HepG2 (cell line): ENCODE results near the gene ANKRD61. TPM values are rescaled to one million over a fixed set of nuclear protein-coding genes. Genes with fewer than 3 reads are reported as not detected.

ENCODE experiments used
- ATF1 ChIP-seq: IDR thresholded peaks from 2 replicates; pipeline ENCODE4 v1.6.1; 2016; ENCODE audit warnings: mild to moderate bottlenecking, control low read depth
- ATF7-NPFF ChIP-seq: sonication (generic); formaldehyde crosslinking; IDR thresholded peaks from 2 replicates; pipeline ENCODE4 v1.8.1; 2023; ENCODE audit warnings: mild to moderate bottlenecking, low read depth, missing genetic modification reagents, moderate library complexity
- CENPX ChIP-seq: sonication (generic); formaldehyde crosslinking; IDR thresholded peaks from 2 replicates; pipeline ENCODE4 v1.9.0; 2021; ENCODE audit warnings: mild to moderate bottlenecking, missing genetic modification reagents, moderate library complexity
- GTF2F1 ChIP-seq: fragments of 150-350 bp; IDR thresholded peaks from 2 replicates; pipeline ENCODE4 v1.6.1; 2014; ENCODE audit warnings: low read length
- HMG20B ChIP-seq: conservative IDR thresholded peaks from 2 replicates; pipeline ENCODE4 v1.6.1; 2016; ENCODE audit warnings: missing genetic modification reagents, missing compliant biosample characterization
- HOXA7 ChIP-seq: sonication (generic); formaldehyde crosslinking; IDR thresholded peaks from 2 replicates; pipeline ENCODE4 v1.8.1; 2022; ENCODE audit warnings: mild to moderate bottlenecking, missing genetic modification reagents, moderate library complexity
- KLF16 ChIP-seq, 2 experiments: sonication (generic) in 1 of 2; formaldehyde crosslinking in 1 of 2; IDR thresholded peaks; 2 replicates each; pipeline versions ENCODE4 v1.6.1 to v1.8.0; 2016 to 2023; ENCODE audit warnings: missing genetic modification reagents in 2 of 2, missing compliant biosample characterization in 1 of 2
- MYNN ChIP-seq: sonication (generic); formaldehyde crosslinking; IDR thresholded peaks from 2 replicates; pipeline ENCODE4 v1.4.0; 2020; ENCODE audit warnings: mild to moderate bottlenecking, low read depth, missing genetic modification reagents
- NFE2L1 ChIP-seq: sonication (generic); formaldehyde crosslinking; IDR thresholded peaks from 2 replicates; pipeline ENCODE4 v1.4.0; 2020; ENCODE audit warnings: missing genetic modification reagents, mild to moderate bottlenecking, borderline replicate concordance
- NRL ChIP-seq: sonication (generic); formaldehyde crosslinking; IDR thresholded peaks from 2 replicates; pipeline ENCODE4 v1.5.0; 2020; ENCODE audit warnings: missing genetic modification reagents, mild to moderate bottlenecking, moderate library complexity, borderline replicate concordance
- SOX6 ChIP-seq, 2 experiments: fragments of 450-650 bp in 1 of 2; sonication (generic) in 1 of 2; formaldehyde crosslinking in 1 of 2; IDR thresholded peaks; 2 replicates each; pipeline versions ENCODE4 v1.4.0 to v1.6.1; 2017 to 2020; ENCODE audit warnings: antibody characterized with exemption in 1 of 2, mild to moderate bottlenecking in 1 of 2, missing genetic modification reagents in 1 of 2
- ZNF205 ChIP-seq: IDR thresholded peaks from 2 replicates; pipeline ENCODE4 v1.6.1; 2018; ENCODE audit warnings: missing biosample characterization, missing genetic modification reagents
- ZNF33B ChIP-seq: sonication (generic); formaldehyde crosslinking; IDR thresholded peaks from 2 replicates; pipeline ENCODE4 v1.5.1; 2020; ENCODE audit warnings: mild to moderate bottlenecking, missing genetic modification reagents
- polyA plus RNA-seq, 8 experiments: library from polyadenylated mRNA; depleted of rRNA in 3 of 8; stranded (reverse) in 7 of 8; unstranded in 1 of 8; fragments of >200 nt; fragmentation: Illumina TruSeq in 4 of 8; extraction: Trizol in 4 of 8; gene quantifications; 2 replicates each; pipeline versions ENCODE4 v1.2.1 to v1.2.3, GENCODE V29; 2011 to 2016; ENCODE audit warnings: low read depth in 4 of 8, missing spikeins in 1 of 8, mixed read lengths in 1 of 8; ENCODE audit not compliant: insufficient read depth in 1 of 8
- total RNA-seq, 5 experiments: library from RNA; depleted of rRNA; stranded (reverse); fragments of >200 nt; fragmentation: Illumina TruSeq; extraction: Trizol; gene quantifications; 2 replicates each; pipeline ENCODE4 v1.2.3, GENCODE V29; 2016; ENCODE audit warnings: low read depth in 1 of 5
- TF ChIP-seq, protein P1 (sequence below): sonication (generic); formaldehyde crosslinking; IDR thresholded peaks from 2 replicates; pipeline ENCODE4 v1.8.1; 2022; ENCODE audit warnings: low read depth, mild to moderate bottlenecking, missing genetic modification reagents
- TF ChIP-seq, protein P2 (sequence below), 2 experiments: sonication (generic) in 1 of 2; formaldehyde crosslinking in 1 of 2; IDR thresholded peaks; 2 replicates each; pipeline versions ENCODE4 v1.6.1 to v1.9.0; 2014 to 2022; ENCODE audit warnings: antibody characterized with exemption in 1 of 2, borderline replicate concordance in 1 of 2, inconsistent platforms in 1 of 2, low read depth in 1 of 2, missing genetic modification reagents in 1 of 2
- TF ChIP-seq, protein P3 (sequence below): sonication (generic); formaldehyde crosslinking; IDR thresholded peaks from 2 replicates; pipeline ENCODE4 v1.5.1; 2020; ENCODE audit warnings: mild to moderate bottlenecking, missing genetic modification reagents, borderline replicate concordance
- TF ChIP-seq, protein P4 (sequence below): sonication (generic); formaldehyde crosslinking; IDR thresholded peaks from 2 replicates; pipeline ENCODE4 v1.8.0; 2022; ENCODE audit warnings: mild to moderate bottlenecking, missing genetic modification reagents, moderate library complexity

ANKRD61 gene
- total and polyA plus RNA-seq, 2 of the 13 experiments (the other 11 are each of a cell fraction or from before 2014, with no cell fraction given), result 0.13 TPM; not detected in 1

DNA sequence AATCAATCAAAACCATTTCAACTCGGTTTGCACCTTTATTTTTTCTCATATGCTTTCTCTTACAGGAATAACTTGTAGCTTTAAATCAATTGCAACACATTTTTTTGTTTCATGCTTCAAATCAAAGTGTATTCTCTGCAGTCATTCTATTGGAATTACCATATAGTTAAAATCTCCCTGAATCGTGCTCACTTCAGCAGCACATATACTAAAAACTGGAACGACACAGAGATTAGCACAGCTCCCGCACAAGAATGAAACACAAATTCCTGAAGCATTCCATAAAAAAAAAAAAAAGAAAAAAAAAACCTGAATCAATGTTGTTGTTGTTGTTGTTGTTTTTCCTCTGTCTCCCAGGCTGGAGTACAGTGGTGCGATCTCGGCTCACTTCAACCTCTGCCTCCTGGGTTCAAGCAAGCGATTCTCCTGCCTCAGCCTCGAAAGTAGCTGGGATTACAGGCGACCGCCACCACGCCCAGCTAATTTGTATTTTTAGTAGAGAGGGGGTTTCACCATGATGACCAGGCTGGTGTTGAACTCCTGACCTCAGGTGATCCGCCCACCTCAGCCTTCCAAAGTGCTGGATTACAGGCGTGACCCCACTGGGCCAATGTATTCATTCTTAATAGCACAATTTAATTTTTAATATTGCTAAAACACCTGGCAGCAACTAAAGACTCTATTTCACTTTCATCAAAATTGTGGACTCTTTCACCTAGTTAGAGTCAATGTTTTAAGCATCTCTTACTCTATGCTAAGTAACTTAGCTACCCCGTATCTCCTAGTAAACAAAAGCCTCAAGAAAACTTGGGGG lies 26.3 kb downstream of the ANKRD61 start (continued):
- TF ChIP-seq NFE2L1 (CRISPR knock-in tag) (no peak), HMG20B (CRISPR knock-in tag) (no peak), MYNN (no peak), ATF1 (CRISPR knock-in tag) (no peak), CENPX (CRISPR knock-in tag) (no peak), ZNF33B (CRISPR knock-in tag) (no peak), NRL (CRISPR knock-in tag) (no peak), ATF7-NPFF (CRISPR knock-in tag) (no peak), HOXA7 (CRISPR knock-in tag) (no peak), GTF2F1 (no peak), ZNF205 (0 out of 2 replicates have a peak, but pooled peaks have one; percentile 44), SOX6 (IDR thresholded peaks at IDR 0.05) (no peak), SOX6 (CRISPR knock-in tag; IDR thresholded peaks at IDR 0.05) (no peak), KLF16 (CRISPR knock-in tag; IDR thresholded peaks at IDR 0.05) (no peak)
- TF ChIP-seq, protein P1, sequence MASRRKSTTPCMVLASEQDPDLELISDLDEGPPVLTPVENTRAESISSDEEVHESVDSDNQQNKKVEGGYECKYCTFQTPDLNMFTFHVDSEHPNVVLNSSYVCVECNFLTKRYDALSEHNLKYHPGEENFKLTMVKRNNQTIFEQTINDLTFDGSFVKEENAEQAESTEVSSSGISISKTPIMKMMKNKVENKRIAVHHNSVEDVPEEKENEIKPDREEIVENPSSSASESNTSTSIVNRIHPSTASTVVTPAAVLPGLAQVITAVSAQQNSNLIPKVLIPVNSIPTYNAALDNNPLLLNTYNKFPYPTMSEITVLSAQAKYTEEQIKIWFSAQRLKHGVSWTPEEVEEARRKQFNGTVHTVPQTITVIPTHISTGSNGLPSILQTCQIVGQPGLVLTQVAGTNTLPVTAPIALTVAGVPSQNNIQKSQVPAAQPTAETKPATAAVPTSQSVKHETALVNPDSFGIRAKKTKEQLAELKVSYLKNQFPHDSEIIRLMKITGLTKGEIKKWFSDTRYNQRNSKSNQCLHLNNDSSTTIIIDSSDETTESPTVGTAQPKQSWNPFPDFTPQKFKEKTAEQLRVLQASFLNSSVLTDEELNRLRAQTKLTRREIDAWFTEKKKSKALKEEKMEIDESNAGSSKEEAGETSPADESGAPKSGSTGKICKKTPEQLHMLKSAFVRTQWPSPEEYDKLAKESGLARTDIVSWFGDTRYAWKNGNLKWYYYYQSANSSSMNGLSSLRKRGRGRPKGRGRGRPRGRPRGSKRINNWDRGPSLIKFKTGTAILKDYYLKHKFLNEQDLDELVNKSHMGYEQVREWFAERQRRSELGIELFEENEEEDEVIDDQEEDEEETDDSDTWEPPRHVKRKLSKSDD, result no peak
- TF ChIP-seq, protein P2, sequence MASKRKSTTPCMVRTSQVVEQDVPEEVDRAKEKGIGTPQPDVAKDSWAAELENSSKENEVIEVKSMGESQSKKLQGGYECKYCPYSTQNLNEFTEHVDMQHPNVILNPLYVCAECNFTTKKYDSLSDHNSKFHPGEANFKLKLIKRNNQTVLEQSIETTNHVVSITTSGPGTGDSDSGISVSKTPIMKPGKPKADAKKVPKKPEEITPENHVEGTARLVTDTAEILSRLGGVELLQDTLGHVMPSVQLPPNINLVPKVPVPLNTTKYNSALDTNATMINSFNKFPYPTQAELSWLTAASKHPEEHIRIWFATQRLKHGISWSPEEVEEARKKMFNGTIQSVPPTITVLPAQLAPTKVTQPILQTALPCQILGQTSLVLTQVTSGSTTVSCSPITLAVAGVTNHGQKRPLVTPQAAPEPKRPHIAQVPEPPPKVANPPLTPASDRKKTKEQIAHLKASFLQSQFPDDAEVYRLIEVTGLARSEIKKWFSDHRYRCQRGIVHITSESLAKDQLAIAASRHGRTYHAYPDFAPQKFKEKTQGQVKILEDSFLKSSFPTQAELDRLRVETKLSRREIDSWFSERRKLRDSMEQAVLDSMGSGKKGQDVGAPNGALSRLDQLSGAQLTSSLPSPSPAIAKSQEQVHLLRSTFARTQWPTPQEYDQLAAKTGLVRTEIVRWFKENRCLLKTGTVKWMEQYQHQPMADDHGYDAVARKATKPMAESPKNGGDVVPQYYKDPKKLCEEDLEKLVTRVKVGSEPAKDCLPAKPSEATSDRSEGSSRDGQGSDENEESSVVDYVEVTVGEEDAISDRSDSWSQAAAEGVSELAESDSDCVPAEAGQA (IDR thresholded peaks at IDR 0.05; ENCODE audit: low read depth), result no peak
- TF ChIP-seq, protein P2 (CRISPR knock-in tag; IDR thresholded peaks at IDR 0.05; ENCODE audit: borderline replicate concordance), result no peak
- TF ChIP-seq, protein P3, sequence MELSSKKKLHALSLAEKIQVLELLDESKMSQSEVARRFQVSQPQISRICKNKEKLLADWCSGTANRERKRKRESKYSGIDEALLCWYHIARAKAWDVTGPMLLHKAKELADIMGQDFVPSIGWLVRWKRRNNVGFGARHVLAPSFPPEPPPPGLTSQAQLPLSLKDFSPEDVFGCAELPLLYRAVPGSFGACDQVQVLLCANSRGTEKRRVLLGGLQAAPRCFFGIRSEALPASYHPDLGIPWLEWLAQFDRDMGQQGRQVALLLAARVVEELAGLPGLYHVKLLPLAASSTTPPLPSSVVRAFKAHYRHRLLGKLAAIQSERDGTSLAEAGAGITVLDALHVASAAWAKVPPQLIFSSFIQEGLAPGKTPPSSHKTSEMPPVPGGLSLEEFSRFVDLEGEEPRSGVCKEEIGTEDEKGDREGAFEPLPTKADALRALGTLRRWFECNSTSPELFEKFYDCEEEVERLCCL (CRISPR knock-in tag), result no peak
- TF ChIP-seq, protein P4, sequence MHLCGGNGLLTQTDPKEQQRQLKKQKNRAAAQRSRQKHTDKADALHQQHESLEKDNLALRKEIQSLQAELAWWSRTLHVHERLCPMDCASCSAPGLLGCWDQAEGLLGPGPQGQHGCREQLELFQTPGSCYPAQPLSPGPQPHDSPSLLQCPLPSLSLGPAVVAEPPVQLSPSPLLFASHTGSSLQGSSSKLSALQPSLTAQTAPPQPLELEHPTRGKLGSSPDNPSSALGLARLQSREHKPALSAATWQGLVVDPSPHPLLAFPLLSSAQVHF (CRISPR knock-in tag), result no peak
